HEK293 (cell line): Measurements from ENCODE around the gene RGS7BP.

Experiments used
- CTCF ChIA-PET: fragments of 350-600 bp; formaldehyde crosslinking; extraction: SDS; loops from one replicate; lab custom pipeline; 2021; ENCODE audit warnings: antibody characterized with exemption; lab: Yijun Ruan, JAX
- POLR2A ChIA-PET: fragments of 300-600 bp; formaldehyde crosslinking; extraction: SDS; loops from one replicate; lab custom pipeline; 2020; ENCODE audit warnings: antibody characterized with exemption, inconsistent platforms; lab: Yijun Ruan, JAX
- H3K27ac ChIP-seq: fragments of 200-500 bp; sonication (Bioruptor generic); 2 replicates; pipeline ENCODE4 v1.5.1; 2014; ENCODE audit warnings: low read depth, low read length, control low read depth, inconsistent platforms; ENCODE audit errors: extremely low read depth
- H3K36me3 ChIP-seq, 2 experiments: fragments of 200-500 bp in 1 of 2; sonication (Bioruptor generic) in 1 of 2; 1 replicate in 1 of 2; 2 replicates in 1 of 2; pipeline ENCODE4 v1.5.1; 2014 to 2017; ENCODE audit warnings: inconsistent platforms in 2 of 2, low read length in 2 of 2; ENCODE audit not compliant: control insufficient read depth in 2 of 2, insufficient read depth in 1 of 2
- H3K4me1 ChIP-seq: fragments of 200-500 bp; sonication (Bioruptor generic); 2 replicates; pipeline ENCODE4 v1.5.1; 2014; ENCODE audit warnings: mild to moderate bottlenecking, low read length, inconsistent platforms; ENCODE audit not compliant: control insufficient read depth, insufficient read depth
- H3K4me3 ChIP-seq: 2 replicates; pipeline ENCODE4 v1.5.1; 2011; ENCODE audit warnings: low read depth, mild to moderate bottlenecking, control low read depth, low read length, moderate library complexity
- H3K9me3 ChIP-seq: fragments of 200-500 bp; sonication (Bioruptor generic); 2 replicates; pipeline ENCODE4 v1.5.1; 2014; ENCODE audit warnings: low read depth, low read length, inconsistent platforms; ENCODE audit not compliant: control insufficient read depth, insufficient read depth
- KLF7 ChIP-seq: fragments of 450-650 bp; formaldehyde crosslinking; IDR thresholded peaks from 2 replicates; pipeline ENCODE4 v1.5.1; 2016; ENCODE audit warnings: missing biosample characterization, missing genetic modification characterization, borderline replicate concordance
- KLF9 ChIP-seq: fragments of 450-650 bp; formaldehyde crosslinking; IDR thresholded peaks from 2 replicates; pipeline ENCODE4 v1.5.1; 2016; ENCODE audit warnings: missing biosample characterization, missing genetic modification characterization, low read depth
- MYNN ChIP-seq: fragments of 450-650 bp; formaldehyde crosslinking; IDR thresholded peaks from 2 replicates; pipeline ENCODE4 v1.5.1; 2016; ENCODE audit warnings: missing biosample characterization, missing genetic modification characterization, borderline replicate concordance
- PBX3 ChIP-seq: sonication (generic); formaldehyde crosslinking; IDR thresholded peaks from 2 replicates; pipeline ENCODE4 v1.8.1; 2022; ENCODE audit warnings: mild to moderate bottlenecking, moderate library complexity, missing genetic modification reagents
- ZBTB10 ChIP-seq: fragments of 450-650 bp; formaldehyde crosslinking; IDR thresholded peaks from 2 replicates; pipeline ENCODE4 v1.5.1; 2016; ENCODE audit warnings: missing biosample characterization, missing genetic modification characterization
- ZBTB7A ChIP-seq: fragments of 450-650 bp; formaldehyde crosslinking; IDR thresholded peaks from 2 replicates; pipeline ENCODE4 v1.5.1; 2016; ENCODE audit warnings: low read depth, missing biosample characterization, missing genetic modification characterization
- ZNF239 ChIP-seq: fragments of 450-650 bp; formaldehyde crosslinking; IDR thresholded peaks from 2 replicates; pipeline ENCODE4 v1.5.1; 2016; ENCODE audit warnings: missing biosample characterization, missing genetic modification characterization
- ZNF280C ChIP-seq: fragments of 450-650 bp; formaldehyde crosslinking; IDR thresholded peaks from 2 replicates; pipeline ENCODE4 v1.5.1; 2016; ENCODE audit warnings: missing biosample characterization, missing genetic modification characterization
- ZNF280D ChIP-seq: fragments of 450-650 bp; formaldehyde crosslinking; IDR thresholded peaks from 2 replicates; pipeline ENCODE4 v1.5.1; 2016; ENCODE audit warnings: missing biosample characterization, missing genetic modification characterization
- ZNF324 ChIP-seq: fragments of 450-650 bp; formaldehyde crosslinking; IDR thresholded peaks from 2 replicates; pipeline ENCODE4 v1.5.1; 2016; ENCODE audit warnings: missing biosample characterization, missing genetic modification characterization
- ZNF37A ChIP-seq: fragments of 450-650 bp; IDR thresholded peaks from 2 replicates; pipeline ENCODE4 v1.5.1; 2018; ENCODE audit warnings: missing biosample characterization, missing genetic modification characterization
- ZNF544 ChIP-seq: fragments of 450-650 bp; formaldehyde crosslinking; IDR thresholded peaks from 2 replicates; pipeline ENCODE4 v1.5.0; 2017; ENCODE audit warnings: missing biosample characterization, missing genetic modification characterization
- ZNF580 ChIP-seq: fragments of 450-650 bp; formaldehyde crosslinking; IDR thresholded peaks from 2 replicates; pipeline ENCODE4 v1.5.1; 2016; ENCODE audit warnings: missing biosample characterization, missing genetic modification characterization
- ZNF623 ChIP-seq: fragments of 450-650 bp; formaldehyde crosslinking; IDR thresholded peaks from 2 replicates; pipeline ENCODE4 v1.5.1; 2016; ENCODE audit warnings: missing biosample characterization, missing genetic modification characterization
- ZNF629 ChIP-seq: fragments of 450-650 bp; formaldehyde crosslinking; IDR thresholded peaks from 2 replicates; pipeline ENCODE4 v1.5.1; 2017; ENCODE audit warnings: missing biosample characterization, missing genetic modification characterization
- ZNF677 ChIP-seq: fragments of 450-650 bp; IDR thresholded peaks from 2 replicates; pipeline ENCODE4 v1.5.0; 2018; ENCODE audit warnings: missing biosample characterization, mild to moderate bottlenecking, missing genetic modification characterization, moderate library complexity
- ZNF707 ChIP-seq: fragments of 450-650 bp; formaldehyde crosslinking; IDR thresholded peaks from 2 replicates; pipeline ENCODE4 v1.5.1; 2016; ENCODE audit warnings: missing biosample characterization, missing genetic modification characterization

The RGS7BP gene

GRCh38 chr5:64655596-64655995 lies 149.8 kb downstream of the RGS7BP start (continued):
- TF ChIP-seq ZNF280D (tag by site-specific recombination) (no peak), ZNF280C (tag by site-specific recombination) (no peak), MYNN (tag by site-specific recombination) (no peak), KLF9 (tag by site-specific recombination) (no peak), ZNF677 (tag by site-specific recombination) (no peak), ZNF707 (no peak), ZNF580 (tag by site-specific recombination) (no peak), KLF7 (tag by site-specific recombination) (no peak), ZBTB7A (tag by site-specific recombination) (no peak), ZNF37A (tag by site-specific recombination) (no peak), ZNF544 (no peak), ZBTB10 (tag by site-specific recombination) (no peak), ZNF623 (tag by site-specific recombination) (no peak)
- TF ChIP-seq, all 188 proteins: peak for 0

GRCh38 chr5:64659289-64659688 lies 153.5 kb downstream of the RGS7BP start:
- Histone ChIP-seq H3K27ac (no peak overlapping the region), H3K9me3 (no peaks in the 10 kb centered on the region), H3K36me3 (no peaks in the 10 kb centered on the region), H3K4me3 (no peak overlapping the region), H3K4me1 (no peaks in the 10 kb centered on the region)
- TF ChIP-seq ZNF324 (tag by site-specific recombination) (no peak), ZNF629 (tag by site-specific recombination) (no peak), ZNF239 (no peak), PBX3 (CRISPR knock-in tag) (no peak)
- CTCF ChIA-PET: interaction anchor here (0.9 to 1.3 kb wide), 3 partner anchors 12 to 25 kb away, joined by 3 read pairs; no protein-coding TSS in a partner anchor
- POLR2A ChIA-PET: no interaction called here
